ENCODE data around the gene KCNK4.

DNA sequence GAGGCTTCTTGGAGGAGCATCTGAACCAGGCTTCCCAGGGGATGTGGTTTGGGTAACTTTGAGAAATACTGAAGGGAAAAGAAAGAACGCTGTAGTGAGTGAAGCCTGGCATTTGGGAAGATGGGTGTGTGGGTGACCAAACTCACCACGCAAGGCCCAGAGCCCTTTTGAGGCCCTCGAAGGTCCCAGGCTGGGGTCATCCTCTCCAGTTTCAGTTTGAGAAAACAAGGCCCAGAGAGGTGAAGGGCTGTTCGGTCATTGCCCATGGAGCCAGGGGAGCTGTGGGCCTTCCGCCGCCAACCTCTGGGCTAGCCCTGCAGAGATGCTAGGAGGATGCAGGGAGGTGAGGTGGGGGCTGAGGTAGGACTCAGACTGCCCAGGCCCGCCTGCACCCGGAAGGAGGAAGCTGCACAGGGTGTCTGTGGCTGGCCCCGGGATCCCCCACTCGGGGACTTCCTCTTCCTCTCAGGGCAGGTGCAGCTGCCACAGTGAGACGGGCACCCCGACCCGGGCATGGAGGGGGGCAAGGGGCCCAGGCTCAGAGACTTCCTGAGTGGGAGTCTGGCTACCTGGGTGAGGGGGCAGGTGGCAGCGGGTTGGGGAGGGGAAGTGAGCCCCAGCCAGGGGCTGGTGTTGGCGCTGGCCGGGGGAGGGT lies 48.8 kb downstream of the KCNK4 start, which contains the start of gene CCDC88B:
- TF ChIP-seq, protein P1, sequence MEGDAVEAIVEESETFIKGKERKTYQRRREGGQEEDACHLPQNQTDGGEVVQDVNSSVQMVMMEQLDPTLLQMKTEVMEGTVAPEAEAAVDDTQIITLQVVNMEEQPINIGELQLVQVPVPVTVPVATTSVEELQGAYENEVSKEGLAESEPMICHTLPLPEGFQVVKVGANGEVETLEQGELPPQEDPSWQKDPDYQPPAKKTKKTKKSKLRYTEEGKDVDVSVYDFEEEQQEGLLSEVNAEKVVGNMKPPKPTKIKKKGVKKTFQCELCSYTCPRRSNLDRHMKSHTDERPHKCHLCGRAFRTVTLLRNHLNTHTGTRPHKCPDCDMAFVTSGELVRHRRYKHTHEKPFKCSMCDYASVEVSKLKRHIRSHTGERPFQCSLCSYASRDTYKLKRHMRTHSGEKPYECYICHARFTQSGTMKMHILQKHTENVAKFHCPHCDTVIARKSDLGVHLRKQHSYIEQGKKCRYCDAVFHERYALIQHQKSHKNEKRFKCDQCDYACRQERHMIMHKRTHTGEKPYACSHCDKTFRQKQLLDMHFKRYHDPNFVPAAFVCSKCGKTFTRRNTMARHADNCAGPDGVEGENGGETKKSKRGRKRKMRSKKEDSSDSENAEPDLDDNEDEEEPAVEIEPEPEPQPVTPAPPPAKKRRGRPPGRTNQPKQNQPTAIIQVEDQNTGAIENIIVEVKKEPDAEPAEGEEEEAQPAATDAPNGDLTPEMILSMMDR (optimal IDR thresholded peaks at IDR 0.05 in 1 of 3, IDR thresholded peaks at IDR 0.05 in 1 of 3, conservative IDR thresholded peaks at IDR 0.05 in 1 of 3; ENCODE audit: extremely low read depth in 1 of 3, insufficient read depth in 2 of 3, low read length in 3 of 3), result no peak
- TF ChIP-seq EZH2 (IDR thresholded peaks at IDR 0.05; ENCODE audit: low read length), result no peak
